Psoas muscle (tissue), 8 donors: ENCODE data around the gene MDM2. TPM values are rescaled to one million over a fixed set of nuclear protein-coding genes. Genes with fewer than 3 reads are reported as not detected.

Experiments
- ATAC-seq, 4 donors: fragments of 200-7000 bp; cut with Tn5 transposase; one replicate each; pipeline ENCODE4 v1.9.1; 2020; ENCODE audit warnings: moderate library complexity in 3 of 4, mild to moderate bottlenecking in 2 of 4
- DNase-seq, 2 donors: peaks; one replicate each; pipeline ENCODE4 v3.0.0-alpha.2; 2020
- H3K27ac ChIP-seq: fragments of 200-600 bp; one replicate; pipeline ENCODE4 v1.8.0; 2022
- H3K27me3 ChIP-seq, 3 donors: fragments of 200-600 bp in 1 of 3; one replicate each; pipeline versions ENCODE4 v1.6.1 to v1.8.0; 2013 to 2022; ENCODE audit warnings: low read length in 2 of 3, mild to moderate bottlenecking in 2 of 3, moderate library complexity in 1 of 3; ENCODE audit not compliant: insufficient read depth in 3 of 3
- H3K36me3 ChIP-seq, 2 donors: fragments of 200-600 bp in 1 of 2; one replicate each; pipeline versions ENCODE4 v1.6.1 to v1.8.0; 2013 to 2022; ENCODE audit warnings: low read depth in 1 of 2, mild to moderate bottlenecking in 1 of 2, moderate library complexity in 1 of 2; ENCODE audit not compliant: insufficient read depth in 1 of 2
- H3K4me1 ChIP-seq: fragments of 200-600 bp; one replicate; pipeline ENCODE4 v1.8.0; 2022
- H3K4me3 ChIP-seq: fragments of 200-600 bp; one replicate; pipeline ENCODE4 v1.8.0; 2022; ENCODE audit warnings: mild to moderate bottlenecking
- H3K9me3 ChIP-seq: fragments of 200-600 bp; one replicate; pipeline ENCODE4 v1.8.0; 2022
- WGBS, 3 donors: extraction: QIAGEN DNeasy Blood & Tissue Kit; methylation state at CpG; one replicate each; pipeline versions ENCODE4 v1.1.6 to v1.1.7; 2013; 5-methylcytosine and 5-hydroxymethylcytosine counted together
- intact Hi-C, 2 donors: fragments of 100-400 bp; cut with DNase I; formaldehyde crosslinking; loops; one replicate each; pipeline versions ENCODE4 v1.11.0 to v1.14.2; 2022
- polyA plus RNA-seq, 3 donors: library from polyadenylated mRNA; stranded (reverse); fragments of 200-250 nt; gene quantifications; one replicate each; pipeline ENCODE4 v1.2.3, GENCODE V29; 2013
- total RNA-seq, 4 donors: library from RNA; stranded (reverse); fragmentation: NEBNext Ultra II Directional in 2 of 4; extraction: Animal tissue kit (Norgen Biotek cat#: 25700) in 2 of 4; gene quantifications; one replicate each; pipeline versions ENCODE4 v1.2.1 to v1.2.4, GENCODE V29; 2021 to 2023
- TF ChIP-seq, protein P1 (sequence below): fragments of 200-600 bp; IDR thresholded peaks from one replicate; pipeline ENCODE4 v1.8.0; 2022; ENCODE audit warnings: antibody characterized with exemption
- donor health status: healthy with polysubstance abuse.
- donor health status: DM: no; HTN: no; CAD: no; lungs with moderate emphysema.
- donor health status: Bipolar disorder and iron deficiency.
- donor health status: healthy.
- donor health status: DM: yes; HTN: yes; CAD: no.
- donor health status: DM: no; HTN: no; CAD: no.
- donor health status: DM: no; HTN: no; CAD: no.
- donor health status: DM: yes; HTN: yes; CAD: no.

Gene MDM2
- total and polyA plus RNA-seq, 7 donors, result 25.0 to 455 (median 51.8) TPM

DNA sequence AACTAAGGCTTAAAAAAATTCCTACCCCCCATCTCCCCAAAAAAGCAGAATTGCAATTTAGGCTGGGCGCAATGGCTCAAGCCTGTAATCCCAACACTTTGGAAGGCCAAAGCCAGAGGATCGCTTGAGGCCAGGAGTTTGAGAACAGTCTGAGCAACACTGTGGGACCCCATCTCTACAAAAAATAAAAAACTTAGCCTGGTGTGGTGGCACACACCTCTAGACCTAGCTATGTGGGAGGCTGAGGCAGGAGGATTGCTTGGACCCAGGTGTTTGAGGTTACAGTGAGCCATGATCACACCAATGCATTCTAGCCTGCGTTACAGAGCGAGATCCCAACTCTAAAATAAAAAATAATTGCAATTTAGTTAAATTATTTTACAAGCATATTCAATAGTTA is 70.9 kb downstream of the MDM2 start:
- H3K27ac ChIP-seq, result no peak overlapping the region
- ATAC-seq, result no peak
- H3K4me3 ChIP-seq, result no peak overlapping the region

DNA sequence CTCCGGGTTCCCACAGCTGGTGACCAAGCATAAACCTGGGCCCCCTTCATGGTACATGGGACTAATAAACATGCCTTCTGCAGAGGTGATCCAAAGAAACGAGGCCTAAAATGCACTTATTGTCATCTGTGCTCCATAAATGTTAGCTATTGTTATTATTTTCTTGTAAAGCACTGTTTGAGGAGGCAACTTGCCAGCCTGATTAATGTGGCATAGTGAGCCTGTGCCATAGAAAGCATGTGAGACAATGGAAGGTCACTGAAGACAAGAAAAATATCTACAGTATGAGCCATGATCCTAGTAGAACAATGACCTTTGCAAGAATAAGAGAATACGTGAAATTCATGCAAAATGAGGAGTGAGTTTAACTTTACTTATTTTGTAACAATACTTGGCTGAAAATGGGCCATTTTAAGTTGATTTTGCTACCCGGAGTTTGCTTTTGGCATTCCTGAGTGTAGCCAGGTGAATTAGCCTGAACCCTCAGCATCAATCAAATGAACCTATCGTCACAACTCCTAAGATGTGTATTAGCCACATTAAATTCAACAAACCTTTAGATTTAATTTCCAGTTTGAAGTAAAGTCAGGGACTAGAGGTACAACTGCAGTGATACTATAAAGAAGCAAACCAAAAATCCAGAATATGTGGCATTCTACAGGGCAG is 72.8 kb downstream of the MDM2 start:
- H3K27me3 ChIP-seq, result no peaks in the 10 kb centered on the region
- no peak for ATAC-seq
- intact Hi-C loops, result no loop called here

More for the DNA sequence above, 70.9 kb downstream of the MDM2 start:
- no peaks in the 10 kb centered on the region for H3K36me3 ChIP-seq
- intact Hi-C loops, result no loop called here
- no peak for DNase-seq
- H3K4me1 ChIP-seq, result no peaks in the 10 kb centered on the region
- no peaks in the 10 kb centered on the region for H3K27me3 ChIP-seq
- 97 to 98% (median 98%) methylated on average over 4 of the region's 4 CpGs for WGBS, 3 donors
- TF ChIP-seq, protein P1, sequence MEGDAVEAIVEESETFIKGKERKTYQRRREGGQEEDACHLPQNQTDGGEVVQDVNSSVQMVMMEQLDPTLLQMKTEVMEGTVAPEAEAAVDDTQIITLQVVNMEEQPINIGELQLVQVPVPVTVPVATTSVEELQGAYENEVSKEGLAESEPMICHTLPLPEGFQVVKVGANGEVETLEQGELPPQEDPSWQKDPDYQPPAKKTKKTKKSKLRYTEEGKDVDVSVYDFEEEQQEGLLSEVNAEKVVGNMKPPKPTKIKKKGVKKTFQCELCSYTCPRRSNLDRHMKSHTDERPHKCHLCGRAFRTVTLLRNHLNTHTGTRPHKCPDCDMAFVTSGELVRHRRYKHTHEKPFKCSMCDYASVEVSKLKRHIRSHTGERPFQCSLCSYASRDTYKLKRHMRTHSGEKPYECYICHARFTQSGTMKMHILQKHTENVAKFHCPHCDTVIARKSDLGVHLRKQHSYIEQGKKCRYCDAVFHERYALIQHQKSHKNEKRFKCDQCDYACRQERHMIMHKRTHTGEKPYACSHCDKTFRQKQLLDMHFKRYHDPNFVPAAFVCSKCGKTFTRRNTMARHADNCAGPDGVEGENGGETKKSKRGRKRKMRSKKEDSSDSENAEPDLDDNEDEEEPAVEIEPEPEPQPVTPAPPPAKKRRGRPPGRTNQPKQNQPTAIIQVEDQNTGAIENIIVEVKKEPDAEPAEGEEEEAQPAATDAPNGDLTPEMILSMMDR, result no peak
- H3K9me3 ChIP-seq, result no peaks in the 10 kb centered on the region

DNA sequence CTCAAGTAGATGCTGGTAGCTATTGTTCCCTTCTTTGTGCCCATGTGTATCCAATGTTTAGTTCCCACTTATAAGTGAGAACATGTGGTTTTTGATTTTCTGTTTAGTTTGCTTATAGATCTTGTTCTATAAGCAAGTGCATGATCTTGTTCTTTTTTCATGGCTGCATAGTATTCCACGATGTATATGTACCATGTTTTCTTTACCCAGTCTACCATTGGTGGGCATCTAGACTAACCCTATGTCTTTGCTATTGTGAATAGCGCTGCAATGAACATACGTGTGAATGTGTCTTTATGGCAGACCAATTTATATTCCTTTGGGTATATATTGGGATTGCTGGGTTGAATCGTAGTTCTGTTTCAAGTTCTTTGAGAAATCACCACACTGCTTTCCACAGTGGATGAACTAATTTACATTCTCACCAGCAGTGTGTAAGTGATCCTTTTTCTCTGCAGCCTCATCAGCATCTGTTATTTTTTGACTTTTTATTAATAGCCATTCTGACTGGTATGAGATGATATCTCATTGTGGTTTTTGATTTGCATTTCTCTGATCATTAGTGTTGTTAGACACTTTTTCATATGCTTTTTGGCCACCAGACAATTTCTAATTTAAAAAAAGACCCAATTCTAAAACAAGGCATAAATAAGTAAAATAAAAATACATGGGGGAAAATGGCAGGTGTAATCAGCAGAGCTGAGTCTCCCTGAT is 74.4 kb downstream of the MDM2 start:
- intact Hi-C loops, result no loop called here
- H3K27ac ChIP-seq, result no peak overlapping the region
- 90 to 97% (median 96%) methylated on average over 4 of the region's 4 CpGs for WGBS, 3 donors
- no peak for ATAC-seq
- no peaks in the 10 kb centered on the region for H3K4me1 ChIP-seq
- H3K9me3 ChIP-seq, result no peaks in the 10 kb centered on the region
- DNase-seq, result no peak
- TF ChIP-seq, protein P1, result no peak
- H3K36me3 ChIP-seq, result no peaks in the 10 kb centered on the region
- H3K4me3 ChIP-seq, result no peak overlapping the region
- no peaks in the 10 kb centered on the region for H3K27me3 ChIP-seq

More for the DNA sequence above, 72.8 kb downstream of the MDM2 start:
- 61 to 74% (median 62%) methylated on average over 5 of the region's 5 CpGs for WGBS, 3 donors
- no peak for DNase-seq
- H3K9me3 ChIP-seq, result no peaks in the 10 kb centered on the region
- no peak overlapping the region for H3K27ac ChIP-seq
- TF ChIP-seq, protein P1, result no peak
- no peaks in the 10 kb centered on the region for H3K4me1 ChIP-seq
- no peaks in the 10 kb centered on the region for H3K36me3 ChIP-seq
- no peak overlapping the region for H3K4me3 ChIP-seq

DNA sequence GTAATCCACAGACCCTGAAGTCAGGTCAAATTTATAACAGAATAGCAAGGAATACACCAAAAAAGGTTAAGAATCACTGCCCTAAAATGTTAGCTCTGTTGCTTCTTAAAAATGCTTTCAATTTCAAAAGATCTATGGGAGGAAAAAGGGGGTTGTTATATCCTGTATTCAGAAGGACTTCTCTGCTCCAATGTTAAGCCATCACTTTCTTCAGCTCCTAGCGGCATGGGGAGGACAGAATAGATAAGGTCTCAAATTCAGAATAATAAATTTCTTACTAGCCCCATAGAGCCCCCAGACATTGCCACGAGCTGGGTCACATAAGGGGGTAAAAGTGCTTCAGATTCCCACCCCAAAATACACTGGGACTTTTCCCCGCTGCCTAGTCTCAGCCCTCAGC is 75.2 kb downstream of the MDM2 start:
- no peaks in the 10 kb centered on the region for H3K4me1 ChIP-seq
- no peaks in the 10 kb centered on the region for H3K27me3 ChIP-seq
- 84 to 91% (median 85%) methylated on average over 3 of the region's 3 CpGs for WGBS, 3 donors
- TF ChIP-seq, protein P1, result no peak
- H3K9me3 ChIP-seq, result no peaks in the 10 kb centered on the region
- H3K36me3 ChIP-seq, result no peaks in the 10 kb centered on the region
- H3K27ac ChIP-seq, result no peak overlapping the region
- DNase-seq (no peak), ATAC-seq (no peak)
- intact Hi-C loops, result no loop called here
- H3K4me3 ChIP-seq, result no peak overlapping the region
